ENCODE results near the gene JUP. TPM values are rescaled to one million over a fixed set of nuclear protein-coding genes. Genes with fewer than 3 reads are reported as not detected.
A peak's percentile ranks its signal among the peaks of the same experiment; 100 is the strongest.

Gene JUP
- total RNA-seq, 1 experiment from 2014 or later = 132 TPM

DNA sequence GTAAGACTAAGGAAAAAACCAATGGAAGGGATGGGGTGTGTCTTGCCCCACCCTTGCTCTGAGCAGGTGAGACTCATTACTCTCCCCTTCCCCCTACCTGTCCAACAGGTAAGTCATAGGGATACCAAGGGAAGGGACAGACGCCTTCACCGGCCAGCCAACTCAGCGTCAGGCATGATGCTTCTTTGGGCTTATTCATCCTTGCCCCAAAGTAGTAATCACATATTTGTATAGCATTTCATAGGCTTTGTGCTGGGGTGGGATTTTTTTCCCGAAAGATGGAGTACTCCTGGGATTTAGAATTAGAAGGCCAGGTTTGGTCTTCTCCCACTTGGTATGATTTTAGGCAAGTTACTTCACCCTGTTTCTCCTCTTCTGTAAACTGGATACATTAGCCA lies 509 bp upstream of the JUP start:
- ChIA-PET POLR2A (ENCODE audit: unreplicated experiment) (interaction anchor here (0.6 to 2.0 kb wide), 6 partner anchors 9 to 99 kb away, joined by 3 to 26 read pairs (median 6); no protein-coding TSS in a partner anchor), CTCF (interaction anchor here (0.7 to 1.8 kb wide), 5 partner anchors 9 to 1834 kb away, joined by 3 to 15 read pairs (median 6); no protein-coding TSS in a partner anchor)
- peak overlapping the region; percentile 67 for H3K27ac ChIP-seq (ENCODE audit: low read length)
- H3K9me2 ChIP-seq (replicated peaks; ENCODE audit: low read length) = no peaks in the 10 kb centered on the region
- intact Hi-C loops (cut with micrococcal nuclease) = no loop called here
- H3K4me2 ChIP-seq (ENCODE audit: low read length) = peak overlapping the region; percentile 72
- H3F3A ChIP-seq (ENCODE audit: low read length, unreplicated experiment) = no peaks in the 10 kb centered on the region
- H3K27me3 ChIP-seq (ENCODE audit: low read length) = no peaks in the 10 kb centered on the region
- TF ChIP-seq EZH2phosphoT487 (IDR thresholded peaks at IDR 0.05; ENCODE audit: borderline replicate concordance, low read length) (no peak), EZH2 (IDR thresholded peaks at IDR 0.05; ENCODE audit: low read length, unreplicated experiment) (no peak)
- no TSS peak for BruUV-seq (replicated peaks)
- no peaks in the 10 kb centered on the region for H3K9me3 ChIP-seq (ENCODE audit: low read length)
- H3K36me3 ChIP-seq (ENCODE audit: low read depth, low read length) = no peaks in the 10 kb centered on the region
- DNase-seq = no peak
- H3K4me1 ChIP-seq (ENCODE audit: insufficient read depth, low read length) = peaks cover 23% of the 10 kb centered on the region
- H4K20me1 ChIP-seq (ENCODE audit: low read length) = peaks cover 32% of the 10 kb centered on the region
- H2AFZ ChIP-seq (ENCODE audit: low read length) = no peak overlapping the region
- ATAC-seq = no peak
- H3K9ac ChIP-seq (ENCODE audit: low read length) = 0 out of 2 replicates have a peak overlapping the region, but pooled peaks have one; percentile 32
- 0 out of 2 replicates have a peak overlapping the region, but pooled peaks have one; percentile 18 for H3K4me3 ChIP-seq (ENCODE audit: low read length)
- H3K79me2 ChIP-seq (ENCODE audit: low read length) = peaks cover 42% of the 10 kb centered on the region

- Histone ChIP-seq H3K27me3 (ENCODE audit: low read length) (no peaks in the 10 kb centered on the region), H3K79me2 (ENCODE audit: low read length) (peaks cover 52% of the 10 kb centered on the region), H2AFZ (ENCODE audit: low read length) (no peak overlapping the region), H3F3A (ENCODE audit: low read length, unreplicated experiment) (no peaks in the 10 kb centered on the region), H3K9ac (ENCODE audit: low read length) (peak overlapping the region; percentile 90), H3K36me3 (ENCODE audit: low read depth, low read length) (no peaks in the 10 kb centered on the region; the same call in 1 of the 2 replicates), H3K9me3 (ENCODE audit: low read length) (no peaks in the 10 kb centered on the region), H3K27ac (ENCODE audit: low read length) (peak overlapping the region; percentile 88), H4K20me1 (ENCODE audit: low read length) (peaks cover 39% of the 10 kb centered on the region), H3K4me3 (ENCODE audit: low read length) (peak overlapping the region; percentile 88), H3K9me2 (replicated peaks; ENCODE audit: low read length) (no peaks in the 10 kb centered on the region), H3K4me1 (ENCODE audit: insufficient read depth, low read length) (peaks cover 22% of the 10 kb centered on the region), H3K4me2 (ENCODE audit: low read length) (peak overlapping the region; percentile 94)
- ChIA-PET POLR2A (ENCODE audit: unreplicated experiment) (interaction anchor here (0.6 to 2.0 kb wide), 4 partner anchors 8 to 207 kb away, joined by 3 to 26 read pairs (median 4); no protein-coding TSS in a partner anchor), CTCF (interaction anchor here (1.4 to 1.8 kb wide), 2 partner anchors 12 to 15 kb away, joined by 9 to 15 read pairs; no protein-coding TSS in a partner anchor)
- peak; percentile 77 for DNase-seq
- TF ChIP-seq EZH2phosphoT487 (IDR thresholded peaks at IDR 0.05; ENCODE audit: borderline replicate concordance, low read length) (no peak), CTCF (conservative IDR thresholded peaks at IDR 0.05; ENCODE audit: low read depth, low read length) (no peak), EZH2 (IDR thresholded peaks at IDR 0.05; ENCODE audit: low read length, unreplicated experiment) (no peak)
- BruUV-seq (replicated peaks) = no TSS peak
- intact Hi-C loops (cut with micrococcal nuclease) = loop anchor here (1.0 kb wide), 1 partner anchor 14 kb away; no protein-coding TSS in a partner anchor
- ATAC-seq = peak; percentile 19
Observed at GRCh38 chr17:41785859-41786226, 668 bp downstream of the JUP start.

- BruUV-seq (replicated peaks) = TSS peak; percentile 53
- Histone ChIP-seq H3K79me2 (ENCODE audit: low read length) (peaks cover 52% of the 10 kb centered on the region), H3K4me2 (ENCODE audit: low read length) (peak overlapping the region; percentile 94), H3K9me3 (ENCODE audit: low read length) (no peaks in the 10 kb centered on the region), H3F3A (ENCODE audit: low read length, unreplicated experiment) (no peaks in the 10 kb centered on the region), H3K27me3 (ENCODE audit: low read length) (no peaks in the 10 kb centered on the region), H3K4me3 (ENCODE audit: low read length) (peak overlapping the region; percentile 88), H4K20me1 (ENCODE audit: low read length) (peaks cover 39% of the 10 kb centered on the region), H3K36me3 (ENCODE audit: low read depth, low read length) (no peaks in the 10 kb centered on the region; the same call in 1 of the 2 replicates), H3K9ac (ENCODE audit: low read length) (peak overlapping the region; percentile 90), H3K27ac (ENCODE audit: low read length) (peak overlapping the region; percentile 88), H3K4me1 (ENCODE audit: insufficient read depth, low read length) (peaks cover 22% of the 10 kb centered on the region), H3K9me2 (replicated peaks; ENCODE audit: low read length) (no peaks in the 10 kb centered on the region), H2AFZ (ENCODE audit: low read length) (no peak overlapping the region)
- ChIA-PET POLR2A (ENCODE audit: unreplicated experiment) (interaction anchor here (0.6 to 2.0 kb wide), 3 partner anchors 8 to 257 kb away, joined by 3 to 26 read pairs (median 4); no protein-coding TSS in a partner anchor), CTCF (interaction anchor here (0.6 to 1.8 kb wide), 2 partner anchors 16 to 26 kb away, joined by 3 to 15 read pairs; partner anchors contain the start of gene P3H4)
- intact Hi-C loops (cut with micrococcal nuclease) = no loop called here
- no peak for TF ChIP-seq EZH2phosphoT487 (IDR thresholded peaks at IDR 0.05; ENCODE audit: borderline replicate concordance, low read length)
- no peak for TF ChIP-seq CTCF (conservative IDR thresholded peaks at IDR 0.05; ENCODE audit: low read depth, low read length)
- TF ChIP-seq EZH2 (IDR thresholded peaks at IDR 0.05; ENCODE audit: low read length, unreplicated experiment) = no peak
- DNase-seq (peak; percentile 11), ATAC-seq (no peak)
Observed at GRCh38 chr17:41785091-41785858, 1.2 kb downstream of the JUP start.
